HEK293 (cell line): ENCODE measurements around the gene TEX2.

Source experiments
- BCL11B ChIP-seq: fragments of 450-650 bp; formaldehyde crosslinking; IDR thresholded peaks from 2 replicates; pipeline ENCODE4 v1.5.1; 2016; ENCODE audit warnings: low read depth, missing biosample characterization, missing genetic modification characterization
- KLF9 ChIP-seq: fragments of 450-650 bp; formaldehyde crosslinking; IDR thresholded peaks from 2 replicates; pipeline ENCODE4 v1.5.1; 2016; ENCODE audit warnings: missing biosample characterization, missing genetic modification characterization, low read depth
- MZF1 ChIP-seq: fragments of 450-650 bp; formaldehyde crosslinking; IDR thresholded peaks from 2 replicates; pipeline ENCODE4 v1.5.1; 2017; ENCODE audit warnings: missing biosample characterization, missing genetic modification characterization, borderline replicate concordance
- PRDM6 ChIP-seq: fragments of 450-650 bp; formaldehyde crosslinking; IDR thresholded peaks from 2 replicates; pipeline ENCODE4 v1.5.1; 2017; ENCODE audit warnings: missing biosample characterization, missing genetic modification characterization
- TCF7L2 ChIP-seq: IDR thresholded peaks from 2 replicates; pipeline ENCODE4 v1.6.1; 2011; ENCODE audit warnings: low read depth, mild to moderate bottlenecking, inconsistent platforms, low read length, moderate library complexity, borderline replicate concordance
- ZBTB1 ChIP-seq: fragments of 450-650 bp; formaldehyde crosslinking; IDR thresholded peaks from 2 replicates; pipeline ENCODE4 v1.5.1; 2016; ENCODE audit warnings: missing biosample characterization, missing genetic modification characterization
- ZBTB21 ChIP-seq: fragments of 450-650 bp; formaldehyde crosslinking; IDR thresholded peaks from 2 replicates; pipeline ENCODE4 v1.5.1; 2017; ENCODE audit warnings: missing biosample characterization, missing genetic modification characterization
- ZFP41 ChIP-seq: fragments of 450-650 bp; formaldehyde crosslinking; IDR thresholded peaks from 2 replicates; pipeline ENCODE4 v1.5.1; 2016; ENCODE audit warnings: missing biosample characterization, missing genetic modification characterization, borderline replicate concordance
- ZNF23 ChIP-seq: fragments of 450-650 bp; formaldehyde crosslinking; IDR thresholded peaks from 2 replicates; pipeline ENCODE4 v1.5.1; 2016; ENCODE audit warnings: missing biosample characterization, missing genetic modification characterization, borderline replicate concordance
- ZNF274 ChIP-seq, 2 experiments: fragments of 200-500 bp in 1 of 2; fragments of 450-650 bp in 1 of 2; sonication (Bioruptor generic) in 1 of 2; formaldehyde crosslinking in 1 of 2; IDR thresholded peaks; 2 replicates each; pipeline versions ENCODE4 v1.5.1 to v1.6.1; 2014 to 2016; ENCODE audit warnings: borderline replicate concordance in 1 of 2, inconsistent platforms in 1 of 2, low read length in 1 of 2, missing biosample characterization in 1 of 2, missing genetic modification characterization in 1 of 2
- ZNF311 ChIP-seq: fragments of 450-650 bp; formaldehyde crosslinking; IDR thresholded peaks from 2 replicates; pipeline ENCODE4 v1.5.1; 2017; ENCODE audit warnings: missing biosample characterization, missing genetic modification characterization, borderline replicate concordance
- ZNF324 ChIP-seq: fragments of 450-650 bp; formaldehyde crosslinking; IDR thresholded peaks from 2 replicates; pipeline ENCODE4 v1.5.1; 2016; ENCODE audit warnings: missing biosample characterization, missing genetic modification characterization
- ZNF394 ChIP-seq: fragments of 450-650 bp; formaldehyde crosslinking; IDR thresholded peaks from 2 replicates; pipeline ENCODE4 v1.5.1; 2016; ENCODE audit warnings: missing biosample characterization, missing genetic modification characterization, mild to moderate bottlenecking, moderate library complexity, borderline replicate concordance
- ZNF426 ChIP-seq: fragments of 450-650 bp; formaldehyde crosslinking; IDR thresholded peaks from 2 replicates; pipeline ENCODE4 v1.5.1; 2017; ENCODE audit warnings: missing biosample characterization, missing genetic modification characterization, mild to moderate bottlenecking, inconsistent platforms, moderate library complexity
- ZNF449 ChIP-seq: fragments of 450-650 bp; formaldehyde crosslinking; IDR thresholded peaks from 2 replicates; pipeline ENCODE4 v1.5.1; 2017; ENCODE audit warnings: missing biosample characterization, mild to moderate bottlenecking, missing genetic modification characterization, moderate library complexity
- ZNF48 ChIP-seq: fragments of 450-650 bp; formaldehyde crosslinking; IDR thresholded peaks from 2 replicates; pipeline ENCODE4 v1.5.1; 2016; ENCODE audit warnings: missing biosample characterization, missing genetic modification characterization
- ZNF518A ChIP-seq: fragments of 450-650 bp; formaldehyde crosslinking; conservative IDR thresholded peaks from 2 replicates; pipeline ENCODE4 v1.5.1; 2016; ENCODE audit warnings: low read depth, missing biosample characterization, missing genetic modification characterization
- ZNF548 ChIP-seq: fragments of 450-650 bp; formaldehyde crosslinking; IDR thresholded peaks from 2 replicates; pipeline ENCODE4 v1.5.1; 2016; ENCODE audit warnings: missing biosample characterization, missing genetic modification characterization
- ZNF626 ChIP-seq: fragments of 450-650 bp; sonication (Bioruptor Pico); formaldehyde crosslinking; IDR thresholded peaks from 2 replicates; pipeline ENCODE4 v1.5.1; 2018; ENCODE audit warnings: missing biosample characterization, missing genetic modification characterization, inconsistent platforms
- ZNF792 ChIP-seq: fragments of 450-650 bp; formaldehyde crosslinking; IDR thresholded peaks from 2 replicates; pipeline ENCODE4 v1.5.1; 2016; ENCODE audit warnings: missing biosample characterization, missing genetic modification characterization
- TF ChIP-seq, protein P1 (sequence below): fragments of 450-650 bp; formaldehyde crosslinking; IDR thresholded peaks from 2 replicates; pipeline ENCODE4 v1.5.1; 2016; ENCODE audit warnings: missing biosample characterization, missing genetic modification characterization, borderline replicate concordance
- TF ChIP-seq, protein P2 (sequence below): fragments of 450-650 bp; formaldehyde crosslinking; IDR thresholded peaks from 2 replicates; pipeline ENCODE4 v1.5.1; 2016; ENCODE audit warnings: missing biosample characterization, missing genetic modification characterization

TEX2 gene

GRCh38 chr17:64145751-64146417, 117.2 kb downstream of the TEX2 start (continued):
- TF ChIP-seq, protein P1, sequence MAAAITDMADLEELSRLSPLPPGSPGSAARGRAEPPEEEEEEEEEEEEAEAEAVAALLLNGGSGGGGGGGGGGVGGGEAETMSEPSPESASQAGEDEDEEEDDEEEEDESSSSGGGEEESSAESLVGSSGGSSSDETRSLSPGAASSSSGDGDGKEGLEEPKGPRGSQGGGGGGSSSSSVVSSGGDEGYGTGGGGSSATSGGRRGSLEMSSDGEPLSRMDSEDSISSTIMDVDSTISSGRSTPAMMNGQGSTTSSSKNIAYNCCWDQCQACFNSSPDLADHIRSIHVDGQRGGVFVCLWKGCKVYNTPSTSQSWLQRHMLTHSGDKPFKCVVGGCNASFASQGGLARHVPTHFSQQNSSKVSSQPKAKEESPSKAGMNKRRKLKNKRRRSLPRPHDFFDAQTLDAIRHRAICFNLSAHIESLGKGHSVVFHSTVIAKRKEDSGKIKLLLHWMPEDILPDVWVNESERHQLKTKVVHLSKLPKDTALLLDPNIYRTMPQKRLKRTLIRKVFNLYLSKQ, result no peak
- TF ChIP-seq ZNF626 (tag by site-specific recombination), result 0 out of 2 replicates have a peak, but pooled peaks have one; percentile 3
- TF ChIP-seq ZNF48 (tag by site-specific recombination), result no peak
- TF ChIP-seq TCF7L2, result no peak
- TF ChIP-seq ZNF426 (tag by site-specific recombination), result no peak
- TF ChIP-seq, protein P2, sequence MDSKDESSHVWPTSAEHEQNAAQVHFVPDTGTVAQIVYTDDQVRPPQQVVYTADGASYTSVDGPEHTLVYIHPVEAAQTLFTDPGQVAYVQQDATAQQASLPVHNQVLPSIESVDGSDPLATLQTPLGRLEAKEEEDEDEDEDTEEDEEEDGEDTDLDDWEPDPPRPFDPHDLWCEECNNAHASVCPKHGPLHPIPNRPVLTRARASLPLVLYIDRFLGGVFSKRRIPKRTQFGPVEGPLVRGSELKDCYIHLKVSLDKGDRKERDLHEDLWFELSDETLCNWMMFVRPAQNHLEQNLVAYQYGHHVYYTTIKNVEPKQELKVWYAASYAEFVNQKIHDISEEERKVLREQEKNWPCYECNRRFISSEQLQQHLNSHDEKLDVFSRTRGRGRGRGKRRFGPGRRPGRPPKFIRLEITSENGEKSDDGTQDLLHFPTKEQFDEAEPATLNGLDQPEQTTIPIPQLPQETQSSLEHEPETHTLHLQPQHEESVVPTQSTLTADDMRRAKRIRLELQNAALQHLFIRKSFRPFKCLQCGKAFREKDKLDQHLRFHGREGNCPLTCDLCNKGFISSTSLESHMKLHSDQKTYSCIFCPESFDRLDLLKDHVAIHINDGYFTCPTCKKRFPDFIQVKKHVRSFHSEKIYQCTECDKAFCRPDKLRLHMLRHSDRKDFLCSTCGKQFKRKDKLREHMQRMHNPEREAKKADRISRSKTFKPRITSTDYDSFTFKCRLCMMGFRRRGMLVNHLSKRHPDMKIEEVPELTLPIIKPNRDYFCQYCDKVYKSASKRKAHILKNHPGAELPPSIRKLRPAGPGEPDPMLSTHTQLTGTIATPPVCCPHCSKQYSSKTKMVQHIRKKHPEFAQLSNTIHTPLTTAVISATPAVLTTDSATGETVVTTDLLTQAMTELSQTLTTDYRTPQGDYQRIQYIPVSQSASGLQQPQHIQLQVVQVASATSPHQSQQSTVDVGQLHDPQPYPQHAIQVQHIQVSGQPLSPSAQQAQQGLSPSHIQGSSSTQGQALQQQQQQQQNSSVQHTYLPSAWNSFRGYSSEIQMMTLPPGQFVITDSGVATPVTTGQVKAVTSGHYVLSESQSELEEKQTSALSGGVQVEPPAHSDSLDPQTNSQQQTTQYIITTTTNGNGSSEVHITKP (tag by site-specific recombination), result peak; percentile 68; the same call in 1 of the 2 replicates
- TF ChIP-seq ZNF518A (tag by site-specific recombination), result no peak
- TF ChIP-seq ZNF394 (tag by site-specific recombination), result peak; percentile 96
- TF ChIP-seq ZBTB21 (tag by site-specific recombination), result peak; percentile 79; the same call in 1 of the 2 replicates
- TF ChIP-seq ZNF449 (tag by site-specific recombination), result peak; percentile 9; the same call in 1 of the 2 replicates
- no peak for TF ChIP-seq ZNF548
- TF ChIP-seq PRDM6 (tag by site-specific recombination), result no peak
- TF ChIP-seq ZBTB1 (tag by site-specific recombination), result no peak
- TF ChIP-seq KLF9 (tag by site-specific recombination), result peak; percentile 41; the same call in 1 of the 2 replicates
- 0 out of 2 replicates have a peak, but pooled peaks have one; percentile 15 for TF ChIP-seq ZNF792
- peak; percentile 77; the same call in 1 of the 2 replicates for TF ChIP-seq ZNF324 (tag by site-specific recombination)
- no peak for TF ChIP-seq MZF1 (tag by site-specific recombination)
- no peak for TF ChIP-seq ZNF311 (tag by site-specific recombination)
- TF ChIP-seq ZNF274 (IDR thresholded peaks at IDR 0.05; ENCODE audit: low read length), result no peak
- TF ChIP-seq ZNF274 (tag by site-specific recombination; IDR thresholded peaks at IDR 0.05; ENCODE audit: borderline replicate concordance), result no peak
- no peak for TF ChIP-seq ZFP41 (tag by site-specific recombination)
- TF ChIP-seq BCL11B (tag by site-specific recombination), result no peak; the same call in 1 of the 2 replicates
- TF ChIP-seq ZNF23 (tag by site-specific recombination), result no peak
